Measurements from ENCODE around the gene TSC2. TPM values are rescaled to one million over a fixed set of nuclear protein-coding genes. Genes with fewer than 3 reads are reported as not detected.

The TSC2 gene
- total RNA-seq, 1 donor = 78.9 TPM

Small RNAs within 50 kb of the gene (small RNA-seq; reads per million reads assigned to genes)
- gene MIR1225 (not detected), gene MIR3180-5 (not detected), gene MIR4516 (not detected), gene RF00019 (not detected), gene RN7SL219P (not detected)

Other genes with a start within 250 kb of the TSC2 start
- gene HAGH, start 221.2 kb upstream of the TSC2 start, total RNA-seq = 28.9 and 32.9 TPM in 2 replicates
- gene FAHD1, start 220.8 kb upstream of the TSC2 start, total RNA-seq = 63.1 and 72.7 TPM in 2 replicates
- gene MEIOB, start 175.8 kb upstream of the TSC2 start, total RNA-seq = not detected in 2 replicates
- gene HS3ST6, start 129.6 kb upstream of the TSC2 start, total RNA-seq = not detected in 2 replicates
- gene MSRB1, start 104.8 kb upstream of the TSC2 start, total RNA-seq = 16.2 and 18.1 TPM in 2 replicates
- not detected in 2 replicates for gene RPL3L, start 93.3 kb upstream of the TSC2 start, total RNA-seq
- 82.8 and 109 TPM in 2 replicates for gene NDUFB10, start 88.4 kb upstream of the TSC2 start, total RNA-seq
- gene RPS2, start 83.2 kb upstream of the TSC2 start, total RNA-seq = 1,815 and 2,359 TPM in 2 replicates
- gene RNF151, start 81.1 kb upstream of the TSC2 start, total RNA-seq = 0.36 TPM in 1 of 2 replicates, not detected in the other
- 22.4 and 26.1 TPM in 2 replicates for gene TBL3, start 75.9 kb upstream of the TSC2 start, total RNA-seq
- under 0.01 and 0.29 TPM in 2 replicates for gene NOXO1, start 66.5 kb upstream of the TSC2 start, total RNA-seq
- 8.7 and 12.1 TPM in 2 replicates for gene GFER, start 63.8 kb upstream of the TSC2 start, total RNA-seq
- under 0.01 and 0.59 TPM in 2 replicates for gene SYNGR3, start 58.0 kb upstream of the TSC2 start, total RNA-seq
- 17.7 and 21.0 TPM in 2 replicates for gene ZNF598, start 38.2 kb upstream of the TSC2 start, total RNA-seq
- gene NPW, start 28.2 kb upstream of the TSC2 start, total RNA-seq = not detected in 2 replicates
- 26.8 and 33.7 TPM in 2 replicates for gene NHERF2, start 21.1 kb upstream of the TSC2 start, total RNA-seq
- gene NTHL1, start 151 bp upstream of the TSC2 start, total RNA-seq = 22.8 and 24.8 TPM in 2 replicates
- 139 and 180 TPM in 2 replicates for gene PKD1, start 87.9 kb downstream of the TSC2 start, total RNA-seq
- 0.36 and 0.59 TPM in 2 replicates for gene RAB26, start 100.6 kb downstream of the TSC2 start, total RNA-seq
- gene TRAF7, start 107.8 kb downstream of the TSC2 start, total RNA-seq = 49.5 and 56.1 TPM in 2 replicates
- not detected in 2 replicates for gene CASKIN1, start 148.6 kb downstream of the TSC2 start, total RNA-seq
- 30.8 and 44.2 TPM in 2 replicates for gene MLST8, start 157.5 kb downstream of the TSC2 start, total RNA-seq
- 1.5 and 2.5 TPM in 2 replicates for gene BRICD5, start 162.9 kb downstream of the TSC2 start, total RNA-seq
- 14.1 and 14.4 TPM in 2 replicates for gene PGP, start 166.9 kb downstream of the TSC2 start, total RNA-seq
- 30.9 and 31.5 TPM in 2 replicates for gene E4F1, start 175.6 kb downstream of the TSC2 start, total RNA-seq
- 0.72 and 0.88 TPM in 2 replicates for gene DNASE1L2, start 188.5 kb downstream of the TSC2 start, total RNA-seq
- 42.3 and 44.5 TPM in 2 replicates for gene ECI1, start 203.6 kb downstream of the TSC2 start, total RNA-seq
- gene RNPS1, start 220.1 kb downstream of the TSC2 start, total RNA-seq = 64.2 and 81.1 TPM in 2 replicates

All from osteoblast (primary cell).